Upper lobe of left lung (tissue), 6 donors: Measurements from ENCODE around the gene MRPL11. TPM values are rescaled to one million over a fixed set of nuclear protein-coding genes. Genes with fewer than 3 reads are reported as not detected.

Source experiments
- ATAC-seq, 2 donors: fragments of 200-7000 bp; cut with Tn5 transposase; one replicate each; pipeline ENCODE4 v1.9.1; 2022; ENCODE audit warnings: mild to moderate bottlenecking in 2 of 2, moderate library complexity in 2 of 2; ENCODE audit not compliant: low FRiP score in 2 of 2
- DNase-seq, 2 donors: peaks; one replicate each; pipeline ENCODE4 v3.0.0-alpha.2; 2019 to 2020
- H3K27ac ChIP-seq, 4 donors: fragments of 200-600 bp; sonication (generic); one replicate each; pipeline ENCODE4 v1.5.1; 2016 to 2019
- H3K27me3 ChIP-seq, 4 donors: fragments of 200-600 bp; sonication (generic); one replicate each; pipeline ENCODE4 v1.5.1; 2017 to 2019
- H3K36me3 ChIP-seq, 4 donors: fragments of 200-600 bp; sonication (generic); one replicate each; pipeline ENCODE4 v1.5.1; 2016 to 2019
- H3K4me1 ChIP-seq, 4 donors: fragments of 200-600 bp; sonication (generic); one replicate each; pipeline ENCODE4 v1.5.1; 2018 to 2019
- H3K4me3 ChIP-seq, 4 donors: fragments of 200-600 bp; sonication (generic); one replicate each; pipeline ENCODE4 v1.5.1; 2017 to 2019; ENCODE audit warnings: mild to moderate bottlenecking in 2 of 4, moderate library complexity in 1 of 4
- H3K9me3 ChIP-seq, 4 donors: fragments of 200-600 bp; sonication (generic); one replicate each; pipeline ENCODE4 v1.5.1; 2018 to 2019
- EP300 ChIP-seq, 4 donors: sonication (generic); formaldehyde crosslinking; IDR thresholded peaks; one replicate each; pipeline ENCODE4 v1.5.1; 2017; ENCODE audit warnings: antibody characterized with exemption in 4 of 4, control low read depth in 2 of 4
- POLR2A ChIP-seq, 4 donors: fragments of 450-650 bp; IDR thresholded peaks; one replicate each; pipeline ENCODE4 v1.5.1; 2016 to 2017; ENCODE audit warnings: antibody characterized with exemption in 4 of 4, mild to moderate bottlenecking in 2 of 4
- POLR2AphosphoS5 ChIP-seq, 2 donors: sonication (generic); formaldehyde crosslinking; IDR thresholded peaks; one replicate each; pipeline ENCODE4 v1.5.1; 2017; ENCODE audit warnings: antibody characterized with exemption in 2 of 2
- WGBS, 2 donors: methylation state at CpG; one replicate each; pipeline ENCODE4 v1.1.5; 2017 to 2018; 5-methylcytosine and 5-hydroxymethylcytosine counted together
- total RNA-seq, 6 donors: library from RNA; depleted of rRNA in 4 of 6; stranded (reverse); fragments of >200 nt in 4 of 6; gene quantifications; one replicate each; pipeline versions ENCODE4 v1.1.0 to v1.2.1, GENCODE V29; 2016 to 2021
- TF ChIP-seq, protein P1 (sequence below), 6 experiments: fragments of 450-650 bp in 4 of 6; fragments of 200-600 bp in 2 of 6; sonication (generic) in 2 of 6; IDR thresholded peaks; one replicate each; pipeline ENCODE4 v1.5.1; 2016 to 2019; ENCODE audit warnings: antibody characterized with exemption in 6 of 6
- donor health status: DM: no; HTN: no; CAD: no; lungs with moderate emphysema.
- donor health status: DM: no; HTN: yes; CAD: no; lungs with severe emphysema.

Gene MRPL11
- total RNA-seq, result 10 to 100 TPM; 25.3 to 44.8 (median 33.0) TPM

DNA sequence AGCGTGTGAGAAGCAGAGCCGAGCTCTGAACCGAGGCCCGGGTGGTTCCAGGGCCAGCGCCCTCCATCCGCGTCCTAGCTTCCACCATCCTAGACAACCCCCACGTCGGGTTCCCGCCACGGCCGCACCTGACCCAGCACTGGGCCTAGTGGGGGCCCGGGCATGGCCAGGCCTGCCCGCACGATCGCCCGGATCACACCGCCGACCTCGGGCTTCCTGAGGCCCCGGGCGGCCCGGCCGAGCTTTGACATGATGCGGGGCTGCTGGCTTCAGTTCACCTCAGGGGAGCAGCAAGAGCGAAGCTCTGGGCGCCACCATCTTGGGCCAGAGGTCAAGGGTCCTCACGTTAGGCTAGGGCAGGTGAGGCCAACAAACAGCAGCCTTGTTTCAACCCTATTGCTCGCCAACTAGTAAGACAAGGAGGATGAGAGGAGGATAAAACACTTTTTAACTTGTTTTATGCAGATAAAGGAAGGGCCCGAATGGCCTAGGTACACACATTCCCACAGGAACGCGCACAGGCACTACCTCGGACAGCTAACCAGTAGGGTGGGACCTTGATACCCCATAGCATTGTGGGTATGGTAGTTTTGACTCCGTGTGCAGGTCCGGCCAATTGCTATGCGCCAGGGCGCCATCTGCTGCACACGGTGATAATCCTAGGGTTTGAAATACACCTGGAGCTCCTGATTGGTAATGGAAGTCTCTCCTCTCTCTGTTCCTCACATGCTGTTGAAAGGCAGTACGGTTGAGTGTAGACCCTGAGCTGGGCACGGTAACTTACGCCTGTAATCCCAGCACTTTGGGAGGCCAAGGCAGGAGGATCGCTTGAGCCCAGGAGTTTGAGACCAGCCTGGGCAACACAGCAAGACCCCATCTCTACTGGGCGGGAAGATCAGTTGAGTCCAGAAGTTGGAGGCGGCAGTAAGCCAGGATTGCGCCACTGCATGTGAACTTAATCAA is at the start of gene MRPL11:
MRPL11 (minus strand) TSS at position 345 of the 963 bp plus-strand sequence; CDS start at position 251, 94 bp downstream.
- H3K27ac ChIP-seq, result peak within 1 kb of the TSS; percentile 73 to 91 (median 88)
- ATAC-seq, result peak; percentile 100
- H3K9me3 ChIP-seq, result peaks cover 0 to 10% (median 3%) of the 10 kb centered on the region in 4 donors
- H3K36me3 ChIP-seq, result peaks cover 4 to 30% (median 17%) of the 10 kb centered on the region in 4 donors
- TF ChIP-seq, protein P1, sequence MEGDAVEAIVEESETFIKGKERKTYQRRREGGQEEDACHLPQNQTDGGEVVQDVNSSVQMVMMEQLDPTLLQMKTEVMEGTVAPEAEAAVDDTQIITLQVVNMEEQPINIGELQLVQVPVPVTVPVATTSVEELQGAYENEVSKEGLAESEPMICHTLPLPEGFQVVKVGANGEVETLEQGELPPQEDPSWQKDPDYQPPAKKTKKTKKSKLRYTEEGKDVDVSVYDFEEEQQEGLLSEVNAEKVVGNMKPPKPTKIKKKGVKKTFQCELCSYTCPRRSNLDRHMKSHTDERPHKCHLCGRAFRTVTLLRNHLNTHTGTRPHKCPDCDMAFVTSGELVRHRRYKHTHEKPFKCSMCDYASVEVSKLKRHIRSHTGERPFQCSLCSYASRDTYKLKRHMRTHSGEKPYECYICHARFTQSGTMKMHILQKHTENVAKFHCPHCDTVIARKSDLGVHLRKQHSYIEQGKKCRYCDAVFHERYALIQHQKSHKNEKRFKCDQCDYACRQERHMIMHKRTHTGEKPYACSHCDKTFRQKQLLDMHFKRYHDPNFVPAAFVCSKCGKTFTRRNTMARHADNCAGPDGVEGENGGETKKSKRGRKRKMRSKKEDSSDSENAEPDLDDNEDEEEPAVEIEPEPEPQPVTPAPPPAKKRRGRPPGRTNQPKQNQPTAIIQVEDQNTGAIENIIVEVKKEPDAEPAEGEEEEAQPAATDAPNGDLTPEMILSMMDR (IDR thresholded peaks at IDR 0.05), result peak in 5 of 6 experiments; percentile 37 to 75 (median 48)
- peak in 1 of 4 donors; percentile 37 for TF ChIP-seq POLR2A (IDR thresholded peaks at IDR 0.05)
- no peak for TF ChIP-seq EP300 (IDR thresholded peaks at IDR 0.05)
- TF ChIP-seq POLR2AphosphoS5 (IDR thresholded peaks at IDR 0.05), result peak in 1 of 2 donors; percentile 70
- H3K4me1 ChIP-seq, result peaks cover 6 to 9% (median 7%) of the 10 kb centered on the region in 4 donors
- DNase-seq, result peak; percentile 90 to 92
- H3K4me3 ChIP-seq, result peak within 1 kb of the TSS; percentile 80 to 96 (median 85)
- WGBS, 2 donors, result 10 to 21% methylated on average over 12 to 37 of the region's 45 CpGs
- no peaks in the 10 kb centered on the region for H3K27me3 ChIP-seq

DNA sequence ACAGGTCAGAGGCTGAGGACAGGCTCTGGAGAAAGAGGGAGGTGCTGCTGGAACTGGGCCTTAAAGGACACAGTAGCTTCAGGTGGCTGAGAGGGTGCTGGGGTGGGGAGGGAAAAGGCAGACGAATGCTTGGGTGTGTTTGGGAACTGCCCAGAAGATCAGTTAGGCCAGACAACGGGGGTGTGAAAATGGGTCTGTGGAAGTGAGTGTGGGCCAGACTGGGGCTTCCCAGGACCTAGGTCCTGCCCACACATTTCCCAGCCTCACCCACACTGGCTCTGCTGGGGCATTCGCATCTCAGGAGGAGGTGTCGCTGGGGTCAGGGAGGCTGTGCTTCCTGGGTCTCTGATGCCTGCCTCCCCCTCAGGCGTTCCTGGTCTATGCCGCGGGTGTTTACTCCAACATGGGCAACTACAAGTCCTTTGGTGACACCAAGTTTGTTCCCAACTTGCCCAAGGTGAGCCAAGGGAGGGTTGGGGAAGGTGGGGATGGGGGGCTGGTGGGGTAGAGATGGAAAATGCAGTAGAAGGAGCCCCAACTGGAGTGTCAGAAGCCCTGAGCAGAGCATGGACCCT is 46.2 kb upstream of the MRPL11 start:
- WGBS, 2 donors, result 94% methylated on average over 5 to 7 of the region's 7 CpGs
- Histone ChIP-seq H3K9me3 (no peaks in the 10 kb centered on the region), H3K4me3 (no peak overlapping the region), H3K27ac (no peak overlapping the region), H3K27me3 (no peaks in the 10 kb centered on the region), H3K36me3 (peaks cover 0 to 62% (median 41%) of the 10 kb centered on the region in 4 donors), H3K4me1 (peaks cover 7 to 11% (median 8%) of the 10 kb centered on the region in 4 donors)
- ATAC-seq (no peak), DNase-seq (no peak)
- TF ChIP-seq POLR2AphosphoS5 (IDR thresholded peaks at IDR 0.05) (no peak), EP300 (IDR thresholded peaks at IDR 0.05) (no peak), POLR2A (IDR thresholded peaks at IDR 0.05) (no peak)
- TF ChIP-seq, protein P1 (IDR thresholded peaks at IDR 0.05), result no peak

GRCh38 chr11:66480117-66480938 is 41.7 kb upstream of the MRPL11 start, which contains the start of gene DPP3:
Gene DPP3, plus strand, starts transcription at chr11:66480434. Its CDS starts 1,767 bp downstream, at chr11:66482201.
- H3K27ac ChIP-seq, result peak within 1 kb of the TSS; percentile 85 to 94 (median 92)
- TF ChIP-seq, protein P1 (IDR thresholded peaks at IDR 0.05), result peak in 1 of 6 experiments; percentile 11
- TF ChIP-seq POLR2AphosphoS5 (IDR thresholded peaks at IDR 0.05) (peak; percentile 83 to 88), POLR2A (IDR thresholded peaks at IDR 0.05) (peak in 3 of 4 donors; percentile 88 to 95 (median 95)), EP300 (IDR thresholded peaks at IDR 0.05) (no peak)
- DNase-seq (peak; percentile 98 to 99), ATAC-seq (peak; percentile 96 to 97)
- H3K4me1 ChIP-seq, result peaks cover 12 to 23% (median 17%) of the 10 kb centered on the region in 4 donors
- H3K27me3 ChIP-seq, result no peaks in the 10 kb centered on the region
- H3K9me3 ChIP-seq, result no peaks in the 10 kb centered on the region
- peaks cover 0 to 27% (median 7%) of the 10 kb centered on the region in 4 donors for H3K36me3 ChIP-seq
- peak within 1 kb of the TSS; percentile 50 to 74 (median 62) for H3K4me3 ChIP-seq
- WGBS, 2 donors, result 1 to 38% methylated on average over 1 to 49 of the region's 62 CpGs

DNA sequence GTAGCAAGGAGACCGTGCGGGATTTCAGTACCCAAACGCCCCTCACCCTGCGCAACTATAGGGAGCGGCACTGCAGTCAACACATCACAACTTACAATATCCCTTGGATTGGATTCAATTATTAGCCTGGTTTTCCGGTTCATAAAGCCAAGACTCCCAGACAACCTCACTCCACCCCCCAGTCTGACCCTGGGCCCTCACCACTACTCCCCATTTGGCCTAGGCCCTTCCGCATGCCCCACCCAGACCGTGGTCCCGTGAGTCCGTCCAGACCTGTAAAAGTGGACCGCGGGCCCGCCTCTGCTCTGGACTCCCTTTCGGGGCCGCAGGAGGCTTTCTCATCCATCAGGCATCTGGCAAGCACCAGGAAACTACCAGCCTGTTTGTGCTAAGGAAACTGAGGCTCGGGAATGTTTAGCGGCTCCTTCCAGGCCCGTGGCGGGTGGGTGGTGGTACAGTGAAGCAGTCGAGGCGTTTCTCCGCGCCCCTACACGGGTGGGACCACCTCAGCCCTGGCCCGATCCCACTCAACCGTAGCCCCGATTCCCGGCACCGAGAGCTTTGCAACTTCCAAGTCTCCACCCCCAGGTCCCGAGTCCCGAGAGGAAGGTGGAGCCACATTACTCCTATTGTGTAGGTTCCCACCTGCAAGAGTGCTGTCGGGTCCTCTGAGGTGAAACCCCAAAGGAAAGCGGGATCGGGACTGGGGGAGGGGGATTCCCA is 40.9 kb upstream of the MRPL11 start:
- DNase-seq (peak in 1 of 2 donors; percentile 66), ATAC-seq (peak; percentile 52 to 60)
- WGBS, 2 donors, result 1 to 2% methylated on average over 14 to 33 of the region's 34 CpGs
- peak overlapping the region; percentile 50 to 74 (median 62) for H3K4me3 ChIP-seq
- H3K9me3 ChIP-seq, result no peaks in the 10 kb centered on the region
- TF ChIP-seq EP300 (IDR thresholded peaks at IDR 0.05) (no peak), POLR2AphosphoS5 (IDR thresholded peaks at IDR 0.05) (peak in 1 of 2 donors; percentile 4), POLR2A (IDR thresholded peaks at IDR 0.05) (no peak)
- TF ChIP-seq, protein P1 (IDR thresholded peaks at IDR 0.05), result no peak
- peaks cover 0 to 27% (median 3%) of the 10 kb centered on the region in 4 donors for H3K36me3 ChIP-seq
- peak overlapping the region; percentile 85 to 94 (median 92) for H3K27ac ChIP-seq
- peaks cover 12 to 23% (median 17%) of the 10 kb centered on the region in 4 donors for H3K4me1 ChIP-seq
- no peaks in the 10 kb centered on the region for H3K27me3 ChIP-seq
